Skin of body (tissue), 2 donors: ENCODE results near the gene MAD1L1. TPM values are rescaled to one million over a fixed set of nuclear protein-coding genes. Genes with fewer than 3 reads are reported as not detected.

Source experiments
- DNase-seq: peaks from one replicate; lab custom pipeline; 2025; lab: John Stamatoyannopoulos, UW
- total RNA-seq: library from RNA; depleted of rRNA; stranded (reverse); fragments of >200 nt; gene quantifications from one replicate; pipeline ENCODE4 v1.2.3, GENCODE V29; 2014

The MAD1L1 gene
- total RNA-seq, 1 donor from 2014 or later = 28.5 TPM

DNA sequence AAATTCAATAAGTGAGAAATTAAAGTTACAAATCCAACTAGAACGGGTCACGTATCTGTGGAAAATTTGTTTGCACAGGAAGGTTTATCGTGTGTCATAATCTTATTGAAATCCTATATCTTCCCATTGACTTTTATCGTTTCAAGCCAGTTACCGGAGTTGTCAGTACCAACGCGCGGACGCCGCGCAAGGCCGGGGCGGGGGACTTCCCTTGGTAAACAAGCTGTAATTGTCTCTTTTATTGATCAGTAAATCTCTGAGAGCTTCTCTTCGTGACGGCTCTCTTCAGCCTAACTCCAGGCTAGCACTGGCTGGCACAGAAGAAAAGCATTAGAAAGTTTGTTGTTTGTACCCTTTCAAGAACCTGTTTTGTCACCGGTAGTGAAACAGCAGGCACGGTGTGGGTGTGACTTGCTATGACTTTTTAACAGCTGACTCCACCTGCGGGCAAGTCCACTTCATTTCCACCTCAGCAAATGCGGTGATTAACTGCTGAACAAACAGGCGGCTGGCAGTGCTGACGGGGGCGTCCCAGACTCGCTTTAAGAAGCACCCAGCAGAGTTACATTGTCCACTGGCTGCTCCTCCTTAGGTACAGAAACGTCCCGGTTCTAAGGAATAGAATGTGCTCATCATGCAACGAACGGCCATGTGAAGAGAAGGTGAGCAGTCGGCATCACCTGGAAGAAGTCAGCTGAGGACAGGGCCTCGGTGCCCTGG is 215.8 kb downstream of the MAD1L1 start:
- DNase-seq = no peak

DNA sequence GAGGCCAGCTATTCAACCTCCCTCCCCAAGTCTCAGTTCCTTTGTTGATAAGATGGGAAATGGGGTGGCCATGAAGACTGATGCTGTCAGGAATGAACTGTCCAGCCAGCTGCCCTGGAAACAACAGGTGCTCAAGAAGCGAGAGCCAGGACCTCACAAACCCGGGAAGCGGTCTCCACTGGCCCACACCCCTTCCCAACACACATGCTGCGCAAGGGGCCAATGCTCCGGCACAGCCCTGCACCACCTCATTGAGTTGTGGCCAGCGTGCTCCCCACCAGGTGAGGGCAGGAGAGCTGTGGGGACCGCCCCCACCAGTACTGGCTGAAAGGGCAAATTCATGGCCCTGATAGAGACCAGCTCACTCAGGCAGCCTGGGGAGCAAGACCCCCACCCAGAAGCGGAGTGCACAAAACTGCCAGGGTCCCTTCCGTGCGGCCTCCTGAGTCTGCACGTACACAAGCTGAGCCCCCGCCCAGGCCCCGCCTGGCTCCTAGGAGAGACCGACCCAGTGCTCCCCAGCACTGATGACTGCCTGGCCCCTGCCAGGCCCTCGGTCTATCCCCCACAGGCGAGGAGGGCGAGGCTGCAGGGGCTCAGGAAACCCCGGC is 216.6 kb downstream of the MAD1L1 start:
- no peak for DNase-seq

DNA sequence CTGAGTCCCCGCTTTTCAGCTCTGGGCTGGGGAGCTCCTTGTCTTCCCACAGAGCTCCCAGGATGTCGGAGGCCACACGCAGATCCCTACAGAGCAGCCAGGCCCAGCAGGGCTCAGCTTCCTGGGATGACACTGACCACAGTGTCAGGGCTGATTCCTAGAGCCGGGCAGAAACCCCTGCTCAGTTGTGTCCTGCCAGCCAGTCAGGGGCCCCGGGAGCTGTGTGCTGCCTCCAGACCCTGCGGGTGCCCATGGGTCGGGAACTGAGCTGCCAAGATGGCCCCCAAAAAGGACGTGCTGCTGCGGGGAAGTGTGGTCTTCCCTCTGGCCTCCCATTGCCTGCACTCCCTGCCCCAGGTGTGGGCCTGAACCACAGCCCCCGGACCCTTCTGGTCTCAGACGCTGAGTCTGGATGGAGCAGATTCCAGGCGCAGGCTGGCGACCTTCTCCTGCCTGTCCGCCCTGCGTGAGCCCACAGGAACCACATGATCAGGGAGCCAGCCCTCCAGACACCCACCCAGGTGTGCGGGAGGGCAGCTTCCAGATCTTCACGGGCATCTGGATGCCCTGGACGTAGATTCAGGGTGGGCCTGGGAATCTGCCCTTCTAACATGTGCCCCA is 217.4 kb downstream of the MAD1L1 start:
- no peak for DNase-seq

DNA sequence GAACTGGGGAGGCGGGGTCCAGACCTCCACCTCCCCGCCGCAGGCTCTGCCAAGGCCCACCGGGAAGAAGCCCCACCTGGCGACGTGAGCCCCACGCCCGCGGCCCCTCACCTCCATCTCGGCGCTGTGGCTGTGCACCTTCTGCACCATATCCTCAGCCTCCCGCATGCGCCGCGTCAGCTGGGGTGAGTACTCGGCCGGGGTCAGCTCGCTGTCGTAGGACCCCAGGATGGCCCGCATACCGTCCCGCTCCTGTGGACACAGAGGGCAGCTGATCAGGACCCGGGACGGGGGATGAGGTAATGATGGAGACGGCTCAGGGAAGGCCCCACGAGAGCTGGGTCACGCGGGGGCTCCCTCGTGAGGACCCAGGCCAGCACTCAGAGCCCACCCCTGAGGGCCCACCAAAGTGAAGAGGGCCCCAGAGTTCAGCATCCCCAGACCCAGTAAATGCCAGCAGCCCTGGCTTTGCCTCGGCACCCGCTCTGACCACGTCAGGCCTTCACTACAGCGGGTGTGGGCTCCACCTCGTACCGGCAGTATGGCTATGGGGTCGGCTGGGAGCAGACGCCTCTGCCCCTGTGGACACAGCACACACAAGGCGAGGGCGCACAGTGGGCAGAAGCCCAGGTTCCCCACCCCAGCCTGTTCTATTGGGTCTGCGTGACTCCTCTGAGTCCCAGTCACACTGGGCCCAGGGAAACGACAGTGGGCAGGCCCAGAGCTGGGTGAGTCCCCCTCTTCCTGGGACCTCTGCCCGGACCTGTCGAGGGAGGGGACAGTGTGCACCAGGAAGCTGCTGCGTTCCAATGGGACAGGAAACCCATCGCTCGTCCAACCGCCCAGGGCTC is 218.1 kb downstream of the MAD1L1 start:
- no peak for DNase-seq

DNA sequence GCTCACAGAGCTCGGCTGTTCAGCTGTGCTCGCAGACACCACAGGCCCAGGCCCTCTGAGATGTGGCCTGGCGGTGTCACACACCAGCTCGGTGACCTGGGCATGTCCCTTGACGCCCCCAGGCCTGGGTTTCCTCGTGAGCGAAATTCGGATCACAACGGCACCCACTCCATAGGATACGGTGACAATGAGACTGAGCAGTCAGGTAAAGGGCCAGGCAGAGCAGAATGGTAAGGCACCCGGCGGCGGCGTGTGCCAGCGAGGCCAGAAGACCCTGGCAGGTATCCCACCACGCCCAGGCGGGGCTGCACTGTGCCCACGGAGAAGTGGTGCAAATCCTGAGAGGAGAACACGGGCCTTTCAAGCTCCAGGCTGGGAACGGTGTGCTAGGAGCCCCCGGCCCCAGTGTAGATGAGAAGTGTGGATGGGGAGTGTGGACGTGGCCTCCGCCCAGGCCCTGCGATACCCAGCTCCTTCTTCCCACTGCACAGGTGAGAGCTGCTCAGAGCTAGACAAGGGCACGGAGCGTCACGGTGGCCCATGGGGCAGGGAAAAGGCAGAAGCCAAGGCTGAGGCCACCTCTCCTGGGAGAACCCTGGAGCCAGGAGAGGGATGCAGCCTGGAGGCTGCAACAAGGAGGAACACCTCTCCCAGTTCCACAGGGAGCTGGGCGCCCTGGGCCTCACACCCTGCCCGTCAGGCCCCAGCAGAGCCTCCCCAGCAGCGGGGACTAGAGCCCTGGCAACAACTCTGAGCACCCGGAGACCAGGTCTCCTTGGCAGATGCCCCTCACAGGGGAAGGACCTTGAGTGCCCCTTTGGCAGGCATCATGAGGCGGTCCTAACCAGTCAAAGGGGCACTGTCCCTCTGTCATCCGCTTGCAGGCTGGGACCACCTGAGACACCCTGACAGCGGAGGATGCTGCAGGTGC is 219.1 kb downstream of the MAD1L1 start:
- DNase-seq = no peak

DNA sequence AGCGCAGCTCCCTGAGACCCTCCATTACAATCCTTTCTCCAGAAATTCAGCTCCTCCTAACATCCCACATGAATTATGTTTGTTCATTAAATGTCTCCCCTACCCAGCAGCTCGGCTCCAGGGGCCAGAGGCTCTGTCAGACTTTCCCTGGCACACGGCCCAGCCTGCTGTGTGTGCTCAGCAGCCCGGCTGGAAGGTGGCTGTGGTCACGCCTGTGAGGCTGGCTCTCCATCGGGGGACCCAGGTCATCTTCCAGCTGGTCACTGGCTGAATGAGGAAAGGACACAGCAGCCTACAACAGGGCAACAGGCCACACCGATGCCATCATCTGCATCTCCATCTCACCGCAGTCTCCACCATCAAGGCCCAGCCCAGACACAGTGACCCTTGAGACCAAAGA is 219.8 kb downstream of the MAD1L1 start:
- peak; percentile 32 for DNase-seq

DNA sequence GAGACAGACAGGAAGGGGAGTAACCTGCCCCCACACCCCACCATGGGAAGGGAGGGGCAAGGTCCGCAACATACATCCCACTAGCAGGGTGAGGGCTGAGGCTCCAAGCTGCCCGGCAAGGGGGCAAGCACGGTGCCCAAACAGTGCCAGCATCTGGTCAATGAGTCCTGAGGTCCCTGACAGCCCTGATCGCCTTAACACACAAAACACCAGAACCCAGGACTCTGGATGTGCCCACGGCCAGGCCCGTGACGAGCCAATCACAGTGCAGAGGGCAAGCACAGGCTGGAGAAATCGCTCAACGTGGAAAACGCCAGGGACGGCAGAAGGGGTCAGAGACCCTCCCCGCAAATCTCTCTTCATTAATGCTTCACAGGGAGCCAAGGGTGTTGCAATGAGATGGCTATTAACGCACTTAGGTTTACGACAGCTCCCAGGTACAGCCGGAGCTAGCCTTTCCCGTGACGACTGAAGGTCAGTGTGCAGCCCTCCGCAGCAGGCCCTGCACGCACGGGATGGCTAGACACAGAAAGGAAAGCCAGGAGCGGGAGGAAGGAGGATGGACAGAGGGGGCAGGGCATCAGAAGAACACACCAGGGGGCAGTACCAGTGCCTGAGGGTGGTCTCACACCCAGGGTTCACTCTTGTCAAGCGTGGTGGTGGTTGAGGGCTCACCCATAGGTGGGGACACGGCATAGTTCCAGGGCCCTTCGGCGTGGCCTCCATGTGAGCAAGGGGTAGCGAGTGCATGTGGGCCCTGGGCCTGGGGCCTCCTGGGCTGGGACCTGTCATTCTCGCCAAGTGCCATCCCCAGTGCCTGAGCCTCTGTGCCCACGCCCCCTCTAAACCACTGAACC is 220.5 kb downstream of the MAD1L1 start:
- no peak for DNase-seq

DNA sequence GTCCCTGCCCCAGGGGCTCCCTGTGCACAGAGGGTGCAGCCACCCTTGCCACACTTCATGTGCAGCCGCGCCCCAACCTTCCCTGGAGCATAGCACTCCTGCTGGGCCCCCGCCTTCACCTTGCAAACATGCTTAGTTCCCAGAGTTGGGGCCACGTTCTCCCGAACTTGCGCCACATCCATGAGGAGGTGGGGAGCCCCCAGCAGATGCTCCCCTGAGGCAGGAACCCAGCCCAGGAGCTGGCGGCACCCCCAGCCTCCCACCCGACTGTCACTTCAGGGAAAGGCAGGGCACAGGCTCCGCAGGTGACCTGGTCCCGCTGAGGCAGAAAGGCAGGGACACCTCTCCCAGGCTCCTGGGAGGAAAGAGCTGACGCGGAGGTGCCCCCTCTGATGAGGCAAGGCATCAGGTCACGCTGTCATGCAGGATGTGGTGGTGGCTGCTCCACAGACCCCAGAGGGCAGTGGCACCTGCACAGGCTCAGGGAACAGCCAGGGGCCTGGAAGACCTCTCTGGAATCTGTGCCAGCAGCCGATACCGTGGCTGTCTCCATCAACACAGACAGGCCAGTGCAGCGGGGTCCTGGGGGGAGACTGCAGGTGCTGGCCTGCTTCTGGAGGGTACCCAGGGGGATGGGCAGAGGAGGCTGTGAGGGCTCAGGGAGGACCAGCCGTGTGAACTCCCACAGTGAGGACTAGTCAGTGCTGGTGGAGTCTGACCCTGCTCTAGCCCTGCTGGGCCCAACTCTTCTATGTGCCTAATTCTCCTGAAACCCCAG is 221.3 kb downstream of the MAD1L1 start:
- DNase-seq = no peak

DNA sequence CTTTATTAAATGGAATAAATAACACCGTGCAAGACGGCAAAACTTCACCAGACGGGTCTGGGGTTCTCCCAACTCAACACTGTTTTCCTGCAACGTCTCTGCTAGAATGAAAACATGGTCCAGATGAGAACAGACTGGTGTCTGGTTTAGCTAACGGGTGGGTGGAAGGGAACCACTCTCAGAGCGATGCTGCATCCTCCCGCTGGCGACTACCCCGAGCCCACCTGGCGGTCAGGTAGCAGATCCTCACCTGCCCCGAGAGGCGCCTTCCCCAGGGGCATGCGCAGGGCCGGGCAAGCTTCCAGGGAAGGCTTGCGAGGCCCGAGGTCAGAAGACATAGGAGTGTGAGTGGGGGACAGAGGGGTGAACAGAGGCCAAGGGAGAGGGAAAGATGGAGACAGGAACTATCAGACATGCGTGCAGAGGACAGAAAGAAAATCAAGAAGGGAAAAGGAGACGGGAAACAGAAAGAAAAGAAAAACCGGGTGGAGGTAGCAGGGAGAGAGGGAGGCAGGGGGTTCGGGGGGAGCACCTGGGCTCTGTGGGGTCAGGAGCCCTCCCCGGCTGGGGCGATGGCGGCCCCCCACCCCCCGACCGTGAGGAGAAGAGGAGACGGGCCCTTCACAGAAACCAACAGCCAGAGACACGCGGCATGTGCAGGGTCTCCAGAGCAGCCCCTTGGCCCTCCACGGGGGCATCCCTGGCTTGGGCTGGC is 222.0 kb downstream of the MAD1L1 start:
- DNase-seq = no peak

DNA sequence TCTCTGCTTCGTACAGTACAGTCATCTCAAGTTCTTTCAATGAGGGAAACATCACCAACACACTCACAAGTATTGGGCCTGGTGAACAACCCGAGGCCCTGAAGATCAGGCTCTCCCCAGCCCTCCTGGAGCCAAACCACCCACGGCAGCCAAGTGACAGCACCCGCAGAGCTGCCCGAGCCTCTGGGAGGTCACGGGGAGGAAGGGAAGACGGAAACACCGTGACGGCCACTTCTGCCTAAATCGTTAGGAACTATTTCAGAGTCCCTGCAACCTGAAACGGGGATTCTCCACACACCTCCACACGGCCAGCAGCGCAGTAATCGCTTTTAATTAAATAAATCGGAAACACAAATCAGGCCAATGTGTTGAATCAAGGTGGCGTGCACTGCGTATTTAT is 222.6 kb downstream of the MAD1L1 start:
- DNase-seq = no peak

DNA sequence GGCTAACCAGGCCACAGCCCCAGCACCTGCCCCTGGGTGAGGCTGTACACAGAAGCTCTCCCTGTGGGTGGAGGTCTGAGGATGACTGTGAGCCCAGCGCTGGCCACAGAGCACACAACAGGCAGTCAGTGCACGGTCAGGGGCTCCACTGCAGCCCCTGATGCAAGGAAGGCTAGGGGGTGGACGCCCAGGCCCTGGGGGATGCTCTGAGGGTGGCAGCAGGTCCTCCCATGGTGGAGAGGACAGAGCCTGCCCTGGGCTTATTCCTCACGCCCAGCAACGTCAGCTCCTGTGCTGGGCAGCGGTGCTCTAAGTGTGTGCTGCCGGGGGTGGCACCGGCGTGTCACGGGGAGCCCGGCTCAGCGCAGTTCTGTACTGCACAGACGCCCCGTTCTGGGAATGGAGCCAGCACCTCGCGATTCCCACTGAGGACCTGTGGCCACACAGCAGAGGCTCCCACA is 223.2 kb downstream of the MAD1L1 start:
- no peak for DNase-seq

DNA sequence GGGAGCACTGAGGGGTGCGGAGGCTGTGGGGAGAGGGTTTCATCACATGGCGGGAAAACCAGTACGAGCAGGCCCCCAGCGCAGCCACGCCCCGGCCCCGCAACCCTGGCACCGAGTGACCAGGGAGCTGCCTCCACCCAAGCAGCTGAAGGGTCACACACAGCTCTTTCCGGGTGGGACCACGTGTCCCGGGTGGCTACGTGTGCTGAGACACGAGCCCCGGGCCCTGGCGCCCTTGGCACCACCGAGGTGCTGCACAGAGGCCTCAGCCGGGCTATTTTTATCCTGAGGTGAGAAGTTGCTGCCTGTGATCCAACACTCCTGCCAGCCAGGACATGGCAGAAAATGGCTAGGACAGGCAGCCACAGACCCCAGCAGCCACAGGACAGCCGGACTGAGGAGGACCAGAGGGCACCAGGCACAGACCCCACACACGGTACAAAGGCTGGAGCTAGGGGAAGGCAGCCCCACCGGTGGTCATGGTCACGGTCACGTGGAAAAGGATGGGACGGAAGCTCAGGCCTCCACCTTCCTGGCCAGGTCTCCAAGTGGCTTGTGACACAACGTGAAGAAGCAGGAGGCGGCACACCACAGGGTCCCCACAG is 223.7 kb downstream of the MAD1L1 start:
- DNase-seq = no peak

DNA sequence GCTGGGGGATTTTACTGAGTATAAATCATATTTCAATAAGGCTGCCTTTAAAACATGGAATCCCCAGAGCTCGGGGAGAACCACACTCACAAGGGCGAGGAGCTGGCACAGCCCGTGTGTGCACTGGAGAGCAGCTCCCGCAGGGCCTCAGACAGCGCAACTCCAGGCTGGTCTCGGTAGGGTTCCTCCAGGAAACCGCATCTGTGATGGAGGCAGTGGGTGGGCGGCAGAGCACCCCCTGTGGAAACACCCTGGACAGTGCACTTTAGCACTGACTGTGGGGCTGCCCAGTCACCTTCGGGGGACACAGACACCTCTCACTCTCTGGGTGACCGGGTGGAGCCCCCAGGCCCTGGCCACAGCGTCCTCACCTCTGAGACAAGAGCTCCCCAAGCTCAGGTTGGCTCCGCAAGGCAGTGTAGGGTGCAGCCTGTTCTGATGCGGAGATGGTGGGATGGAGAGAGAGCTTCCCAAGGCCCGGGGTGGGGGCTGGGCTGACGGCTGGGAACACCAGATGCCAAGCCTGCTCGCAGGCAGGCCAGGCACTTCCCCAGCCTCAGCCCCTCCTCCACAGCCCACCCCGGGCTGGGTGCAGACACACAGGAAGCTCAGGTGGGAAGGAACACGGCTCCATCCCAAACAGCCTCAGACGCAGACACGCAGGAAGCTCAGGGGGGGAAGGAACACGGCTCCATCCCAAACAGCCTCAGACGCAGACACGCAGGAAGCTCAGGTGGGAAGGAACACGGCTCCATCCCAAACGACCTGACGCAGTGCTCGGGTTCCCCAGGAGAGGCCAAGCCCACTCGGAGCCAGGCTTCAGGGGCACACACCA is 224.4 kb downstream of the MAD1L1 start:
- no peak for DNase-seq

DNA sequence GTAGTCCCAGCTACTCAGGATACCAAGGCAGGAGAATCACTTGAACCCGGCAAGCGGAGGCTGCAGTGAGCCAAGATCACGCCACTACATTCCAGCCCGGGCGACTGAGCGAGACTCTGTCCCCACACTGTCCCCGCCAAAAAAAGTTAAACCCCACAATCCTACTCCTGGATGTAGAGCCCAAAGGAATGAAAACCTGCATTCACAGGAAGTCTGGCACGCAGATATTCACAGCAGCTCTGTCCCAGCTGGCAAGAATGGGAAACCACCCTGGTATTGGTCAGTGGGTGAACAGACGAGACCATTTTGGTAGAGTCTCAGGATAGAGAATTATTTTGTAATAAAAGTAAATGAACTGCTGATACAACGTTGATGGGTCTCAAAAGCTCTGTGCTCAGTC is 225.2 kb downstream of the MAD1L1 start:
- DNase-seq = no peak

DNA sequence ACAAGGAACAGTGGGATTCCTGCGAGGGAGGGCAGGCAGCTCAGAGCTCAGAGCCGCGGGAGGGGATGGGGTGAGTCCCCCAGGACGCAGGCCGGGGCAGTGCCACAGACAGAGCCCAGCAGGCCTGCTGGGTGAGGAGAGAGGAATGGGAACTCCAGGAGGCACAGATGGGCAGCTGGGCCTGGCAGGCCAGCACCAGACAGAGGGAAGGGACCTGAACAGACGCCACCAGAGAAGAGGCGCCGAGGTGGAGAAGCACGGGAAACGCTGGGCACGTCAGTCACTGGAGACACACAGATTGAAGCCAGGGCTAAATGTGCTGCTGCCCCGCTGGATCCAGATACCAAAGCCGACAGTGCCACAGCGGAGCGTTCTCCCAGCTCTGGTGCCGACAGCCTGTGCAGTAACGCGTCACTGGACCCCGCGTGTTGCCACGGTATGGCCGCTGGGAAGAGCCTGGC is 225.8 kb downstream of the MAD1L1 start:
- DNase-seq = no peak

DNA sequence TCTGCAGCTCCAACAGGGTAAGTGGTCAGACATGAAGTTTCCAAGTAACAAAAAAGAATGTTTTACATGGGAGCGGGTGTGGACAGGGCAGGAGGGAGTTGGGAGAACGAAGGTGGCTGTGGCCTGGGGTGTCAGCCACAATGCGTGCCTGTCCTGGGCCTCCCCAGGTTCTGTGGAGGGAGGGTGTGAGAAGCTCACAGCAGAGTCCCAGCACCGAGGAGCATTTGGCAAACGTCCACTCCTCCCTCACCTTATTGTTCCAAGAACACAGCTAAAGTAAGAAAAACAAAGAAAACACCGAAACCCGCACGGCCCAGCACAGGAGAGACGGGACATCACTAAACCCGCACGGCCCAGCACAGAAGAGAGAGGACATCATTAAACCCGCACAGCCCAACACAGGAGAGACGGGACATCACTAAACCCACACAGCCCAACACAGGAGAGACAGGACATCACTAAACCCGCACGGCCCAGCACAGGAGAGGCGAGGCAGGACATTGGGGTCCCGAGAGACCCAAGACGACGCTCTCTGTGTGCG is 226.4 kb downstream of the MAD1L1 start:
- DNase-seq = no peak

DNA sequence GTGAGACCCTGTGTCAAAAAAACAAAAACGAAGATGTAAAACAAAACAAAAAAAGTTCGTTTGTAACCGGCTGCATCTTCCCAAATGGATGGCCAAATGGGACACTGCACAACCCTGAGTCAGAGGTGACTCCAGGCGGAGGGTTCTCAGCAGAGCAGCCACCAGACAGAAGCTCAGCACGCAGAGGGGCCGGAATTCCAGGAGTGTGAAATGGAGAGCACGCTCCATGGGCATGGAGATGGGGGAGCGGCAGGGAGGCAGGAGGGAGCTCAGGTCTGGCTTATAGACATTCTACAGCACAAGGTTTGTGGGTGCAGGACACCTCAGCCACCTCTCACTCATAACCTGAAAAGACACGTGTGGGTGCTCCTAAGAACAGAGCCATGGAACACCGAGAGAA is 227.0 kb downstream of the MAD1L1 start:
- DNase-seq = no peak
